ENCODE results near the gene FSCN2.

FSCN2 gene

GRCh38 chr17:81558115-81558468, 29.9 kb downstream of the FSCN2 start:
- no peak overlapping the region for H3K27ac ChIP-seq (ENCODE audit: insufficient read depth, low read depth, low read length, poor library complexity, severe bottlenecking)
- peaks cover 16% of the 10 kb centered on the region for H3K36me3 ChIP-seq (ENCODE audit: control insufficient read depth, insufficient read depth, low read length)
- no peaks in the 10 kb centered on the region for H3K27me3 ChIP-seq (ENCODE audit: control insufficient read depth, insufficient read depth, low read length, poor library complexity, severe bottlenecking)
- 95 to 96% methylated on average over 12 of the region's 12 CpGs for WGBS, 2 experiments
- H3K4me1 ChIP-seq (ENCODE audit: control insufficient read depth, insufficient read depth, low read length) = peaks cover 4% of the 10 kb centered on the region
- no peak overlapping the region for H3K4me3 ChIP-seq (ENCODE audit: insufficient read depth, low read depth, low read length)
- no peaks in the 10 kb centered on the region for H3K9me3 ChIP-seq (ENCODE audit: control insufficient read depth, low read length)

- H3K27ac ChIP-seq (ENCODE audit: insufficient read depth, low read depth, low read length, poor library complexity, severe bottlenecking) = no peak overlapping the region
- 79 to 80% methylated on average over 27 of the region's 27 CpGs for WGBS, 2 experiments
- peaks cover 26% of the 10 kb centered on the region for H3K36me3 ChIP-seq (ENCODE audit: control insufficient read depth, insufficient read depth, low read length)
- H3K4me1 ChIP-seq (ENCODE audit: control insufficient read depth, insufficient read depth, low read length) = no peaks in the 10 kb centered on the region
- no peak overlapping the region for H3K4me3 ChIP-seq (ENCODE audit: insufficient read depth, low read depth, low read length)
- H3K27me3 ChIP-seq (ENCODE audit: control insufficient read depth, insufficient read depth, low read length, poor library complexity, severe bottlenecking) = no peaks in the 10 kb centered on the region
- no peaks in the 10 kb centered on the region for H3K9me3 ChIP-seq (ENCODE audit: control insufficient read depth, low read length)
Measured at GRCh38 chr17:81558941-81559806, 31.0 kb downstream of the FSCN2 start.

GRCh38 chr17:81561494-81561885, 33.3 kb downstream of the FSCN2 start:
- Histone ChIP-seq H3K27ac (ENCODE audit: insufficient read depth, low read depth, low read length, poor library complexity, severe bottlenecking) (no peak overlapping the region), H3K27me3 (ENCODE audit: control insufficient read depth, insufficient read depth, low read length, poor library complexity, severe bottlenecking) (no peaks in the 10 kb centered on the region), H3K36me3 (ENCODE audit: control insufficient read depth, insufficient read depth, low read length) (peaks cover 40% of the 10 kb centered on the region), H3K4me3 (ENCODE audit: insufficient read depth, low read depth, low read length) (no peak overlapping the region), H3K9me3 (ENCODE audit: control insufficient read depth, low read length) (no peaks in the 10 kb centered on the region), H3K4me1 (ENCODE audit: control insufficient read depth, insufficient read depth, low read length) (no peaks in the 10 kb centered on the region)
- 92 to 93% methylated on average over 4 of the region's 4 CpGs for WGBS, 2 experiments

GRCh38 chr17:81563861-81564586, 35.8 kb downstream of the FSCN2 start:
- Histone ChIP-seq H3K27ac (ENCODE audit: insufficient read depth, low read depth, low read length, poor library complexity, severe bottlenecking) (no peak overlapping the region), H3K4me1 (ENCODE audit: control insufficient read depth, insufficient read depth, low read length) (no peaks in the 10 kb centered on the region), H3K9me3 (ENCODE audit: control insufficient read depth, low read length) (no peaks in the 10 kb centered on the region), H3K27me3 (ENCODE audit: control insufficient read depth, insufficient read depth, low read length, poor library complexity, severe bottlenecking) (no peaks in the 10 kb centered on the region), H3K4me3 (ENCODE audit: insufficient read depth, low read depth, low read length) (no peak overlapping the region), H3K36me3 (ENCODE audit: control insufficient read depth, insufficient read depth, low read length) (peaks cover 35% of the 10 kb centered on the region)
- 93 to 97% methylated on average over 9 of the region's 10 CpGs for WGBS, 2 experiments

- WGBS, 2 experiments = 97% methylated on average over 17 of the region's 17 CpGs
- no peaks in the 10 kb centered on the region for H3K4me1 ChIP-seq (ENCODE audit: control insufficient read depth, insufficient read depth, low read length)
Measured at GRCh38 chr17:81564778-81565177, 36.6 kb downstream of the FSCN2 start.

GRCh38 chr17:81565231-81565630, 37.1 kb downstream of the FSCN2 start:
- Histone ChIP-seq H3K9me3 (ENCODE audit: control insufficient read depth, low read length) (no peaks in the 10 kb centered on the region), H3K27me3 (ENCODE audit: control insufficient read depth, insufficient read depth, low read length, poor library complexity, severe bottlenecking) (no peaks in the 10 kb centered on the region), H3K4me3 (ENCODE audit: insufficient read depth, low read depth, low read length) (no peak overlapping the region), H3K27ac (ENCODE audit: insufficient read depth, low read depth, low read length, poor library complexity, severe bottlenecking) (no peak overlapping the region), H3K4me1 (ENCODE audit: control insufficient read depth, insufficient read depth, low read length) (no peaks in the 10 kb centered on the region), H3K36me3 (ENCODE audit: control insufficient read depth, insufficient read depth, low read length) (peaks cover 41% of the 10 kb centered on the region)
- 95 to 97% methylated on average over 16 of the region's 16 CpGs for WGBS, 2 experiments

More at GRCh38 chr17:81564778-81565177, 36.6 kb downstream of the FSCN2 start:
- H3K27ac ChIP-seq (ENCODE audit: insufficient read depth, low read depth, low read length, poor library complexity, severe bottlenecking) = no peak overlapping the region
- H3K27me3 ChIP-seq (ENCODE audit: control insufficient read depth, insufficient read depth, low read length, poor library complexity, severe bottlenecking) = no peaks in the 10 kb centered on the region
- no peaks in the 10 kb centered on the region for H3K9me3 ChIP-seq (ENCODE audit: control insufficient read depth, low read length)
- peaks cover 37% of the 10 kb centered on the region for H3K36me3 ChIP-seq (ENCODE audit: control insufficient read depth, insufficient read depth, low read length)
- no peak overlapping the region for H3K4me3 ChIP-seq (ENCODE audit: insufficient read depth, low read depth, low read length)

GRCh38 chr17:81566461-81567126, 38.4 kb downstream of the FSCN2 start:
- WGBS, 2 experiments = 93% methylated on average over 8 of the region's 8 CpGs
- Histone ChIP-seq H3K27ac (ENCODE audit: insufficient read depth, low read depth, low read length, poor library complexity, severe bottlenecking) (no peak overlapping the region), H3K27me3 (ENCODE audit: control insufficient read depth, insufficient read depth, low read length, poor library complexity, severe bottlenecking) (no peaks in the 10 kb centered on the region), H3K36me3 (ENCODE audit: control insufficient read depth, insufficient read depth, low read length) (peaks cover 49% of the 10 kb centered on the region), H3K4me3 (ENCODE audit: insufficient read depth, low read depth, low read length) (no peak overlapping the region), H3K4me1 (ENCODE audit: control insufficient read depth, insufficient read depth, low read length) (no peaks in the 10 kb centered on the region), H3K9me3 (ENCODE audit: control insufficient read depth, low read length) (no peaks in the 10 kb centered on the region)

- H3K36me3 ChIP-seq (ENCODE audit: control insufficient read depth, insufficient read depth, low read length) = peaks cover 50% of the 10 kb centered on the region
- no peak overlapping the region for H3K4me3 ChIP-seq (ENCODE audit: insufficient read depth, low read depth, low read length)
- no peaks in the 10 kb centered on the region for H3K9me3 ChIP-seq (ENCODE audit: control insufficient read depth, low read length)
Measured at GRCh38 chr17:81567191-81567590, 39.0 kb downstream of the FSCN2 start.

GRCh38 chr17:81568416-81568815, 40.2 kb downstream of the FSCN2 start:
- Histone ChIP-seq H3K4me3 (ENCODE audit: insufficient read depth, low read depth, low read length) (no peak overlapping the region), H3K4me1 (ENCODE audit: control insufficient read depth, insufficient read depth, low read length) (no peaks in the 10 kb centered on the region), H3K27me3 (ENCODE audit: control insufficient read depth, insufficient read depth, low read length, poor library complexity, severe bottlenecking) (no peaks in the 10 kb centered on the region), H3K9me3 (ENCODE audit: control insufficient read depth, low read length) (no peaks in the 10 kb centered on the region), H3K36me3 (ENCODE audit: control insufficient read depth, insufficient read depth, low read length) (peaks cover 48% of the 10 kb centered on the region), H3K27ac (ENCODE audit: insufficient read depth, low read depth, low read length, poor library complexity, severe bottlenecking) (no peak overlapping the region)
- WGBS, 2 experiments = 94 to 96% methylated on average over 10 of the region's 10 CpGs

More at GRCh38 chr17:81567191-81567590, 39.0 kb downstream of the FSCN2 start:
- H3K4me1 ChIP-seq (ENCODE audit: control insufficient read depth, insufficient read depth, low read length) = no peaks in the 10 kb centered on the region
- 94 to 97% methylated on average over 4 of the region's 4 CpGs for WGBS, 2 experiments
- no peak overlapping the region for H3K27ac ChIP-seq (ENCODE audit: insufficient read depth, low read depth, low read length, poor library complexity, severe bottlenecking)
- no peaks in the 10 kb centered on the region for H3K27me3 ChIP-seq (ENCODE audit: control insufficient read depth, insufficient read depth, low read length, poor library complexity, severe bottlenecking)

GRCh38 chr17:81569986-81570514, 41.9 kb downstream of the FSCN2 start:
- Histone ChIP-seq H3K4me3 (ENCODE audit: insufficient read depth, low read depth, low read length) (no peak overlapping the region), H3K4me1 (ENCODE audit: control insufficient read depth, insufficient read depth, low read length) (no peaks in the 10 kb centered on the region), H3K36me3 (ENCODE audit: control insufficient read depth, insufficient read depth, low read length) (peaks cover 39% of the 10 kb centered on the region), H3K27ac (ENCODE audit: insufficient read depth, low read depth, low read length, poor library complexity, severe bottlenecking) (no peak overlapping the region), H3K27me3 (ENCODE audit: control insufficient read depth, insufficient read depth, low read length, poor library complexity, severe bottlenecking) (no peaks in the 10 kb centered on the region), H3K9me3 (ENCODE audit: control insufficient read depth, low read length) (no peaks in the 10 kb centered on the region)
- WGBS, 2 experiments = 95 to 96% methylated on average over 18 of the region's 18 CpGs
